Inflammatory macrophage (primary cell): Measurements from ENCODE around the gene ASB12.
"Not testable (repeated sequence)": the region's sequence is repeated elsewhere in the genome, so short reads cannot be mapped to it uniquely, and the experiment has no call there.

Source experiments
- DNase-seq, 2 donors: peaks; one replicate each; pipeline ENCODE4 v3.0.0-alpha.2; 2020 to 2022
- total RNA-seq, 18 experiments: gene quantifications; one replicate each; lab custom pipeline; 2026; ENCODE audit warnings: mixed read lengths in 6 of 18, inconsistent platforms in 2 of 18; lab: John Stamatoyannopoulos, UW

The ASB12 gene, protein sequence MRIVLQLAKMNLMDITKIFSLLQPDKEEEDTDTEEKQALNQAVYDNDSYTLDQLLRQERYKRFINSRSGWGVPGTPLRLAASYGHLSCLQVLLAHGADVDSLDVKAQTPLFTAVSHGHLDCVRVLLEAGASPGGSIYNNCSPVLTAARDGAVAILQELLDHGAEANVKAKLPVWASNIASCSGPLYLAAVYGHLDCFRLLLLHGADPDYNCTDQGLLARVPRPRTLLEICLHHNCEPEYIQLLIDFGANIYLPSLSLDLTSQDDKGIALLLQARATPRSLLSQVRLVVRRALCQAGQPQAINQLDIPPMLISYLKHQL
- 0 to 0.17 (median 0) reads per million in 18 experiments for total RNA-seq

GRCh38 chrX:64230123-64230970, at the start of gene ASB12:
Gene ASB12 (minus strand): TSS chrX:64230607. CDS start chrX:64225650, 4,957 bp downstream.
- DNase-seq: no peak

DNA sequence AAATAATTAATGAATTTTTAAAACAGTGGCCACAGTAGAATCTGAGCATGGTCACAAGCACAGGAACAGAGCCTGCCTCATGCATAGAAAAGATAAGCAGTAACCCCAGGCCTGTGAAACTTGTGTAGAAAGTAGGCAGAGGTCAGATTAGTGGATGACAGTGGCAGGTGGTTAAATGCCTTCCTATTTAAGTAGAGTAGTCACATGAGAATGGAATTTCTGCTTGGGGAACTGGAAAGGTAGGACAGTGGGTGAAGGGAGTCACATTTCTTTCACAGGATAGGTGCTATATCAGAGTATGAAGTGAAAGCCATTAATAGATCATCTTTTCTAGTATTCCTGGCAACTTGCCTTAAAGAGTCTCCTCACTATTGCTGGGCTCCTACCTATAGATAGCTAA, 34.9 kb upstream of the ASB12 start:
- DNase-seq: no peak

- DNase-seq: no peak
Observed at GRCh38 chrX:64229154-64229553, 1.3 kb downstream of the ASB12 start.

DNA sequence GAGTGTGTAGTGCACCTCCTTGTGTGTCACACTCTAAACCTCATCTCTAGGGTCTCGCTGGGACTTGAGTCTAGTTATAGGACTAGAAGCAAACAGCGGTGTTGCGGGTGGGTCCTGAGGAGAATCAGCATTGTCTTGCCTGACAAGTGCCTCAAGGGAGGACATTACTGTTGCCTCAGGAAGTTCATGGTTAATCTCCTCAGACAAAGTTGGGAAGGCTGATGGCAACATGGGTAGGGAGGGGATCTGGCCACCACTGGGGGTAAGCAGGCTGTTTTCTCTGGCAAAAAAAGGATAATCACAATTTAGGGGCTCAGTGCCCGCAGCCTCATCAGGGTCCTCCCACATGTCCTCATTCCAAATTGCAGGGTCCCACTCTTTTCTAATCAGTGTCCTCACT, 12.4 kb downstream of the ASB12 start:
- no peak for DNase-seq

- not testable (repeated sequence) for DNase-seq
Observed at GRCh38 chrX:64213989-64214388, 16.4 kb downstream of the ASB12 start.

- no peak for DNase-seq
Observed at GRCh38 chrX:64206556-64207162, 23.7 kb downstream of the ASB12 start.

DNA sequence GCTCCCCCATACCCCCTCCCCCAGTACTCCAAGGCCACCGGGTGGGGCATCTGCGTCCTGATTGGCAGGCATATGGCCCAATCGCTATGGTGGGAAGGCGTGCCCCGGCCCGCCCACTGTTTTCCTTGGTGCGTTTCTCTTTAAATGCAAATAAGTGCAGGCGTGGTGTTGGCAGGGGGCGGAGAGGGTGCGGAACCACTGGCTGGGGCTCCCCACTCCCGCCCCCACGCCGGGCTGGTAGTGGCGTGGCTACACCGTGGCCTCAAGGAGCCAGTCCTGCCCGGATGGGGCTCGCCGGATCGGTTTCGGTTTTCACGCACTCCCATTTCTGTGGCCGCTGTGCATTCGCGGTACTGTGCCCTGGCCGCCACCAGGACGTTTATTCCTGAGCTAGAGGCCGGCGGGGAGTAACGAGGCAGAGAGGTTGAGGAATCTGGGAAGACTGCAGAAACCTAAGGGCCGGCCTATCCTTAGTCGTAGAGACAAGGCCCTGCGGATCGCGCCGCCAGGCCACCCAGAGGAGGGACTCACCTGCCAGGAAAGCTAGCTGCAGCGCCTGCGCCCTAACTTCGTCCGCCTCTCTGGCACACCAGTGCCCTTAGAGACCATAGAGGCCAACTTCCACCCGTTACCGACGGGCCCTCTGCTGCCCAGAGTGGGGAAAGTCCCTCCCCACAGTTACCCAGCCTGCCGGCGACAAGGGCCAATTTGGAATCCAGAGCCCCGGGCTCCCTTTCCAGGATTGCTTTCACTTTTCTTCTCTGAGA, 24.5 kb downstream of the ASB12 start:
- DNase-seq: peak; percentile 90 to 93

- DNase-seq: peak in 1 of 2 donors; percentile 61
Observed at GRCh38 chrX:64205441-64205734, 25.0 kb downstream of the ASB12 start, which contains the start of gene AMER1. Gene AMER1 (minus strand): TSS chrX:64205708. CDS start chrX:64193286, 12,422 bp downstream.

DNA sequence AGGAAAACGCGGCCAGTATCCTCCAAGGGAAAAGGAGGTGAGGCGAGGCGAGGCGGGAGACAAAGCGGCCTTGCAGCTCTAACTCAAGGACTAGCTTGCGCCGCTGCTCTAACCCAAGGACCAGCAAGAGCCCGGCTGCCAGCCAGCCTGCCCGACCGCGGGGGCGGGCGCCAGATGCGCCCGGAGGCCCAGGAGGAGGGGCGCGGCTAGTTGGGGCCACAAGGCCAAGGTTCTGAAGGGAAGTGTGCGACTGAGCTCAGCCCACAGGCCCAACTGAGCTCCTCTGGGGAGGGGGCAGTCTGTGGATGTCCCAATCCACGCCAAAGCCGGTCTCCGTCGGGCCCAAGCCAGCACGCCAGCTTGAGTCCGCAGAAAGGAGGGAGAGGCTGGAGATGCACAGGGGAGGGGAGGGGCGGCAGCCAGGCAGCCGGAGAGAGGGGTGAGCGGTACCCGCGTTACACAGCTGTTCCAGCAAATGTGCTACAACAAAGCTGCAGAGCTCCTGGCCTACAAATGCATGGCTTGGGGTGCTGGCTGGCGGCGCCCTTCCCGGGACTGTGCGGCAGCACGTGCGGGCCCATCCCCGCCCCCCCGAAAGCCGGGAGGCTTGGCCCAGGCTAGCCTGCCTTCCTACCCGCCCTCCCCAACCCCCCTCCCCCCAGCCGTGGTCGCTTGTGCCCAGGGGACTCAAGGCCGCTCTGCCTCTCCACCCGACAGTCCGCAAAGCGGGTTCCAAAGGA, 25.5 kb downstream of the ASB12 start:
- DNase-seq: peak; percentile 5 to 28

DNA sequence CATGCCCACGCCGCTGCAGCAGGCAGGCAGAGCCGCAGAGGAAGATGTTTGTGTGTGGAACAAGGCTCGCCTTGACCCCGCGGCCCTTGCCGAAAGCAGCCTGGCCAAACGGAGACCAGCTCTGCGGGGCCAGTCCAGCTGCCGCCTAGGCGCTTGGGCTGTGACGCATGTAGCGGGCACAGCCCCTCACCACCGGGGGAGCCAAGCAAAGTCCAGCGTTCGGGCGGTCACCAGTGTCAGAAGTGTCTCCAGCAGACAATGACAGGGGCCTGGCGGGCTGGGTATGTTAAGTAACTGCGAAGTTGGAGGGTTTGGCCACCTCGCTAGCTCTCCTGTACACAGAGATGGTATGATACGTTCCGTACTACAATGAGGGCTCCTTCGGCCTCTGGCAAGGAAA, 26.2 kb downstream of the ASB12 start:
- no peak for DNase-seq

GRCh38 chrX:64202808-64203325, 27.5 kb downstream of the ASB12 start:
- DNase-seq: no peak

GRCh38 chrX:64198036-64198435, 32.4 kb downstream of the ASB12 start:
- no peak for DNase-seq

DNA sequence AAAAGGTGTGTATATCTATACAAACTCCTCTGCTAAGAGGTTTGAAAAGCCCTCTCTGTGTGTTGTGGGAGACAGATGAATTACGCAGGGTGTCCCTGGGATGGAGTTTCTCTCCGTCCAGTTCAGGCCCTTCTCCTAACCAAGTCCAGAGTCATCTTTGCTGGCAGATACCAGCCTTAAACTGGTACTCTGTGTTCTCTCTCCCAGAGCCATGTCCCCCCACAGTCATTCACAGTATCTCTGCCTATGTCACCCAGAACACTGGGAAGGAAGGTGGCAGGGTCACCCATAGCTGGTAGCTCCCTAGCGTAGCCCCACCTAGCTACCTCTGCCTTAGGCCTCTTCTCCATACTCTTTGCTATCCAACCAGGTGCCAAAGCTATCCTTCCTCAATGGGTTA, 33.8 kb downstream of the ASB12 start:
- DNase-seq: no peak

GRCh38 chrX:64195862-64196261, 34.5 kb downstream of the ASB12 start:
- no peak for DNase-seq

- no peak for DNase-seq
Observed at GRCh38 chrX:64192673-64193072, 37.7 kb downstream of the ASB12 start.

- no peak for DNase-seq
Observed at GRCh38 chrX:64192040-64192439, 38.4 kb downstream of the ASB12 start.

DNA sequence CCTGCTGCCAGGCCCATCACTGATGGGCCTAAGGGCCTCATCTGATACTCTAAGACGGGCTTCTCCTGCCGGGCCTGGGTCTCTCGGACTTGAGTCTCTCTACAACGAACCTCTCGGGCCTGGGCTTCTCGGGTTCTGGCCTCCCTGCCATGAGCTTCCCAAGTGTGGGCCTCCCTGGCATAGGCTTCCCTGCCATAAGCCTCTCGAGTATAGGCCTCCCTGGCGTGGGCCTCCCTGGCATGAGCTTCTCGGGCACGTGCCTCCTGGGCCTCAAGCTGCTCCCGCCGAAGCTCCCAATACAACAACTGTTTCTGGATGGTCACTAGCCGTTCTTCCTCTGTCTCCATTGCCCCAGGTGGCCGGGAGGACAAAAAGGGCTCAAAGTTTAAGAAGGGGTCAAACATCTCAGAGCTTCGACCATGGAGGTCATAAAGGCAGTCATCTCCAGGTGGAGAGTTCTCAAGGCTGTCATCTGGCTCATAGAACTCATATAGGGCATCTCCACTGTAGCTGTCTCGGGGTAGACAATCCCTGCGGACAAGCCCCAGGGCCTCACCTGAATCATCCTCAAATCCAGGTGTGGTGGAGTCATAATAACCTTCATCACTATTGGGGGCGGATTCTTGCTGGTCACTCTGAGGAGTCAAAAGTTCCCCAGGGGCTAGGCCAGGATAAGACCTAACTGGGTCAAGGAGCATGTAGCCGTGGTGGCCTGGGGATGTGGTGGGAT, 39.0 kb downstream of the ASB12 start:
- DNase-seq: no peak

DNA sequence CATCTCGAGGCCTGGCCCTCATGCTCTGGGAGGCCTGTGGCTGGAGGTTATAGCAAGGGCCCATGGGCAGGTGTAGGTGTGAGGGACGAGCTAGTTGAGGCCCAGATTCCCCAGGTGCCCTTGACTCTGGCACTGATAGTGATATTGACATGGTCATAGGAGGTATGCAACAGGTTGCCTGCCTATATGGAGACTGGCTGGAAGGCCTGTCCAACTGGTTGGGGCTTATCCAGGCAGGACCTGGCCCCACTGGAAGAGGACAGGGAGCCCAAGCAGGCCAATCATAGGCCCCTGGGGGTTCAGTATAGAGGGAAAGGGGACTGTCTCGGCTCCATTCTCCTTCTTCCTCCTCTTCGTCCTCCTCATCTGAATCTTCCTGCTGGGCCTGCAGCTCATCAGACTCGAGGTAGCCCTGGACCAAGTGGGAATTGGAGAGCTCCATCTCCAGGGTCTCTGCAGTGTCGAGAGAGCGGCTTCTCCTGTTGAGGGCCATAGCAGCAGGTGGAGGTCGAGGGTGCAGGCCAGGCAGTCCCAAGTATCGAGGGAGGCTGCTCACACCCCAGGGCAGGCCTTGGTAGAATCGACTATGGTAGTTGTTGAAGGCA, 40.2 kb downstream of the ASB12 start:
- DNase-seq: no peak

DNA sequence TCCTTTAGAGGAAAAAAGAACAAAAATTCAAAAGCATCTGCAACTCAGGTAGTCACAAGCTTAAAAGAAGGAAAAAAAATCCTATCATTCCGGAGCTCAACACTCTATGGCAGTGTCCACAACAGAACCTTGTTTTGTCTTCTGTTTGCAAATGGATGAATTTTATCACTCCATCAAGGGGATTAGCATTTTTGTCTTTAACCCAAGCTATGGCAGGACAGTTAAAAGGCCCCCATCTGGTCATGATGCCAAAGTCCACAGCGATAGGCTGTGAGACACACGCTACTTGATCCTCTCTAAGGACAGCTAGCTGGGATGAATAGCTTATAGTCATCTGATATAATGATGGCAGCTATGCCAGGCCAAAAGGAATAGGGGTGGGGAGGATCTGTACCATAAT, 41.5 kb downstream of the ASB12 start:
- DNase-seq: no peak

GRCh38 chrX:64187762-64188150, 42.7 kb downstream of the ASB12 start:
- DNase-seq: no peak
